GM21723 (cell line): ENCODE data around the gene TYR.
"Not testable (repeated sequence)": the region's sequence is repeated elsewhere in the genome, so short reads cannot be mapped to it uniquely, and the experiment has no call there.

Experiments
- ATAC-seq: cut with Tn5 transposase; IDR thresholded peaks from one replicate; pipeline ENCODE4 v1.9.1; 2021; ENCODE audit warnings: mild to moderate bottlenecking, moderate library complexity; ENCODE audit not compliant: unreplicated experiment

The TYR gene

DNA sequence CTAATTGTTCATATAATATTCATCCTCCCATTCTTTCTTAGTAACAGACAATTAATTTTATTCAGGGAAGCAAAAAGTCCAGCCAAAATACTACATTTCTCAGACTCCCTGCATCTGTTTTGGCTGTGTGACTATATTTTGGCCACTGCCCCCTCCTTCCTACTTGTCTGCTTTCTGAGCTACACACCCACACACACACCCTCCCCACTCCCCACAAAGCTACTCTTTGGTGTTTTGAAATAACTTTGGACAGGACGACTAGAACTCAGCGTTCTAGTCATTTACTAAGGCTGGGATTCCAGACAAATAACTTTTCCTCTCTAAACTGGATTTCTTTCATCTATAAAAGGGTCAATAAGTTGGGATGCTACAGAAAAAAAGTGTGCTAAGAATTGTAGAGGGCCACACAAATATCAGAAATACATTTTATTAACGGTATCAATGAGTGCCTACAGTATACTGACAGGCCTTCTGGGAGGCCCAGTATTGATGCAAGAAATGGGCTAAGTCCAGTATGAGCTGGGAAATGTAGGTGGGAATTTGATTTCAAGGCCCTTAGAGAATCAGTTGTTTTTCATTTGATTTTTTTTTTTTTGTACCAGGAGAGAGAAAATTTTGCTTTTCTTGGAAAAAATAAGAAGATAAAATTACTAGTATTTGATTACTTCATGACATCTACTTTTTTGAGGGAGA lies 165.4 kb downstream of the TYR start:
- ATAC-seq: not testable (repeated sequence)
